ENCODE results near the gene MYO1D.
"Not testable (repeated sequence)": the region's sequence is repeated elsewhere in the genome, so short reads cannot be mapped to it uniquely, and the experiment has no call there.

The MYO1D gene

GRCh38 chr17:32894245-32894644 is 17.3 kb upstream of the MYO1D start:
- no peak for DNase-seq (ENCODE audit: low read depth)

GRCh38 chr17:32887410-32887809 is 10.5 kb upstream of the MYO1D start:
- not testable (repeated sequence) for DNase-seq (ENCODE audit: low read depth)

- DNase-seq (ENCODE audit: low read depth) = not testable (repeated sequence)
Observed at GRCh38 chr17:32886951-32887350, 10.0 kb upstream of the MYO1D start.

GRCh38 chr17:32882734-32883133 is 5.8 kb upstream of the MYO1D start:
- DNase-seq (ENCODE audit: low read depth) = peak; percentile 19

- no peak for DNase-seq (ENCODE audit: low read depth)
Observed at GRCh38 chr17:32882029-32882428, 5.1 kb upstream of the MYO1D start.

GRCh38 chr17:32880671-32881453 is 3.9 kb upstream of the MYO1D start:
- DNase-seq (ENCODE audit: low read depth) = no peak

- DNase-seq (ENCODE audit: low read depth) = no peak
Observed at GRCh38 chr17:32879134-32879533, 2.2 kb upstream of the MYO1D start.

- DNase-seq (ENCODE audit: low read depth) = no peak
Observed at GRCh38 chr17:32878211-32878610, 1.3 kb upstream of the MYO1D start.

- DNase-seq (ENCODE audit: low read depth) = peak; percentile 97
Observed at GRCh38 chr17:32877164-32877764, 340 bp upstream of the MYO1D start.

GRCh38 chr17:32875923-32876416 is 954 bp downstream of the MYO1D start:
- DNase-seq (ENCODE audit: low read depth) = no peak

- DNase-seq (ENCODE audit: low read depth) = no peak
Observed at GRCh38 chr17:32875230-32875917, 1.6 kb downstream of the MYO1D start.

GRCh38 chr17:32873114-32873513 is 3.8 kb downstream of the MYO1D start:
- DNase-seq (ENCODE audit: low read depth) = no peak

- DNase-seq (ENCODE audit: low read depth) = no peak
Observed at GRCh38 chr17:32871746-32872145, 5.2 kb downstream of the MYO1D start.

GRCh38 chr17:32870969-32871368 is 6.0 kb downstream of the MYO1D start:
- no peak for DNase-seq (ENCODE audit: low read depth)

- DNase-seq (ENCODE audit: low read depth) = no peak
Observed at GRCh38 chr17:32870027-32870670, 6.8 kb downstream of the MYO1D start.

GRCh38 chr17:32869345-32870026 is 7.4 kb downstream of the MYO1D start:
- no peak for DNase-seq (ENCODE audit: low read depth)

GRCh38 chr17:32865141-32865540 is 11.8 kb downstream of the MYO1D start:
- no peak for DNase-seq (ENCODE audit: low read depth)

- no peak for DNase-seq (ENCODE audit: low read depth)
Observed at GRCh38 chr17:32863559-32863958, 13.4 kb downstream of the MYO1D start.

- DNase-seq (ENCODE audit: low read depth) = no peak
Observed at GRCh38 chr17:32862940-32863339, 14.0 kb downstream of the MYO1D start.

GRCh38 chr17:32861981-32862380 is 14.9 kb downstream of the MYO1D start:
- DNase-seq (ENCODE audit: low read depth) = no peak

- DNase-seq (ENCODE audit: low read depth) = no peak
Observed at GRCh38 chr17:32859857-32860525, 16.9 kb downstream of the MYO1D start.
